ENCODE measurements around the gene GGA2.

The GGA2 gene

GRCh38 chr16:23423496-23424049 is 86.7 kb downstream of the GGA2 start:
- no peak overlapping the region for H3K4me3 ChIP-seq (ENCODE audit: low read depth, low read length)

- H3K4me3 ChIP-seq (ENCODE audit: low read depth, low read length), result no peak overlapping the region
These were observed 90.3 kb downstream of the GGA2 start for GRCh38 chr16:23420011-23420410.

- H3K4me3 ChIP-seq (ENCODE audit: low read depth, low read length), result no peak overlapping the region
These were observed 93.5 kb downstream of the GGA2 start for GRCh38 chr16:23416816-23417215.

GRCh38 chr16:23414731-23415130 is 95.6 kb downstream of the GGA2 start:
- H3K4me3 ChIP-seq (ENCODE audit: low read depth, low read length), result no peak overlapping the region

Data from iPS-11a (cell line).